Mesendoderm (in vitro differentiated cells): ENCODE measurements around the gene ZMYM2.

Experiments used
- DNase-seq: peaks from one replicate; pipeline ENCODE4 v3.0.0; 2013
- H2AK5ac ChIP-seq: 2 replicates; pipeline ENCODE4 v1.6.1; 2013; ENCODE audit warnings: low read length, inconsistent platforms
- H2BK120ac ChIP-seq: 2 replicates; pipeline ENCODE4 v1.6.1; 2013; ENCODE audit warnings: low read depth, mild to moderate bottlenecking, low read length, moderate library complexity, mixed read lengths
- H2BK15ac ChIP-seq: replicated peaks from 2 replicates; pipeline ENCODE4 v1.6.1; 2013; ENCODE audit warnings: low read depth, mild to moderate bottlenecking, moderate library complexity
- H2BK5ac ChIP-seq: 2 replicates; pipeline ENCODE4 v1.6.1; 2013; ENCODE audit warnings: low read length, inconsistent platforms
- H3K18ac ChIP-seq: 2 replicates; pipeline ENCODE4 v1.6.1; 2013; ENCODE audit warnings: mild to moderate bottlenecking, low read length, mixed read lengths
- H3K23ac ChIP-seq: one replicate; pipeline ENCODE4 v1.6.1; 2013; ENCODE audit warnings: low read length
- H3K27ac ChIP-seq: 2 replicates; pipeline ENCODE4 v1.5.1; 2013; ENCODE audit warnings: low read depth, mild to moderate bottlenecking, inconsistent platforms, low read length, moderate library complexity
- H3K27me3 ChIP-seq: 2 replicates; pipeline ENCODE4 v1.6.1; 2013; ENCODE audit warnings: low read length, control low read depth, mild to moderate bottlenecking, inconsistent platforms; ENCODE audit not compliant: insufficient read depth, poor library complexity
- H3K36me3 ChIP-seq: 2 replicates; pipeline ENCODE4 v1.6.1; 2013; ENCODE audit warnings: low read length, inconsistent platforms; ENCODE audit not compliant: control insufficient read depth, insufficient read depth
- H3K4ac ChIP-seq: one replicate; pipeline ENCODE4 v1.6.1; 2013; ENCODE audit warnings: low read depth, mild to moderate bottlenecking, low read length, moderate library complexity
- H3K4me1 ChIP-seq: 2 replicates; pipeline ENCODE4 v1.6.1; 2013; ENCODE audit warnings: low read depth, low read length, inconsistent platforms; ENCODE audit not compliant: control insufficient read depth
- H3K4me2 ChIP-seq: 2 replicates; pipeline ENCODE4 v1.6.1; 2013; ENCODE audit warnings: low read length
- H3K4me3 ChIP-seq: 2 replicates; pipeline ENCODE4 v1.5.1; 2013; ENCODE audit warnings: mild to moderate bottlenecking, low read length
- H3K56ac ChIP-seq: one replicate; pipeline ENCODE4 v1.6.1; 2013; ENCODE audit warnings: low read length
- H3K79me1 ChIP-seq: 2 replicates; pipeline ENCODE4 v1.6.1; 2013; ENCODE audit warnings: low read length, inconsistent platforms
- H3K79me2 ChIP-seq: 2 replicates; pipeline ENCODE4 v1.6.1; 2013; ENCODE audit warnings: mild to moderate bottlenecking, low read length; ENCODE audit not compliant: control insufficient read depth, insufficient read depth
- H3K9ac ChIP-seq: 2 replicates; pipeline ENCODE4 v1.6.1; 2013; ENCODE audit warnings: low read length, inconsistent platforms
- H4K5ac ChIP-seq: one replicate; pipeline ENCODE4 v1.6.1; 2013; ENCODE audit warnings: low read length
- H4K8ac ChIP-seq: one replicate; pipeline ENCODE4 v1.6.1; 2013; ENCODE audit warnings: low read depth, mild to moderate bottlenecking, control low read depth, low read length, moderate library complexity
- WGBS: extraction: QIAGEN DNeasy Blood & Tissue Kit; methylation state at CpG from one replicate; pipeline ENCODE4 v1.1.7; 2013; ENCODE audit warnings: low lambda C conversion rate, missing lambda C conversion rate; ENCODE audit not compliant: insufficient coverage; ENCODE audit errors: extremely low coverage; 5-methylcytosine and 5-hydroxymethylcytosine counted together

ZMYM2 gene

GRCh38 chr13:20080377-20081164, 122.0 kb downstream of the ZMYM2 start:
- no peak overlapping the region for H4K8ac ChIP-seq
- no peaks in the 10 kb centered on the region for H3K79me2 ChIP-seq
- H3K27me3 ChIP-seq: no peaks in the 10 kb centered on the region
- no peak for DNase-seq
- no peaks in the 10 kb centered on the region for H3K4me1 ChIP-seq
- no CpG with 5 or more reads among the region's 7 CpGs for WGBS
- H3K18ac ChIP-seq: no peak overlapping the region
- H3K36me3 ChIP-seq: peaks cover 2% of the 10 kb centered on the region
- no peak overlapping the region for H3K4me2 ChIP-seq
- H3K9ac ChIP-seq: no peak overlapping the region
- H4K5ac ChIP-seq: no peak overlapping the region
- H3K79me1 ChIP-seq: no peaks in the 10 kb centered on the region
- no peak overlapping the region for H3K4me3 ChIP-seq
- H3K23ac ChIP-seq: no peak overlapping the region
- no peak overlapping the region for H2AK5ac ChIP-seq
- H3K27ac ChIP-seq: no peak overlapping the region
- no peak overlapping the region for H2BK120ac ChIP-seq
- no peak overlapping the region for H2BK5ac ChIP-seq
- no peak overlapping the region for H3K4ac ChIP-seq
- no peak overlapping the region for H2BK15ac ChIP-seq
- no peak overlapping the region for H3K56ac ChIP-seq

DNA sequence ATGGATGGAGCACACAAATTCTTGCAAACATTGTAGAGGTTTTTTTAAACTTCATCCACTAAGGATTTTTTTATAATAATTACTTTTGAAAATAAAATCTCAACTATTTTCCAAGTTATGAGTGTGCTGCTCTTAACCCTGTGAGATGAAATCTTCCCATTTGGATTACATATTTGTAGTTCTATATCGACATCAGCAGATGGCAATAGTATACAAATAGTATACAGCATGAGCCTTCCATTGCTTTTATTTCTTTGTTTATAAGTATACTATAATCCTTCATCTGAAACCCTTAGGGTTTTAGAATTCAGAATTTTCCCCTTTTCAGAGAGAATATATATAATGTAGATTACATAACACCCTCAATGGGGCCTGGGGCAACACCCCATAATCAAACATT, 131.8 kb downstream of the ZMYM2 start:
- H3K23ac ChIP-seq: no peak overlapping the region
- H3K9ac ChIP-seq: no peak overlapping the region
- H3K79me2 ChIP-seq: no peaks in the 10 kb centered on the region
- no peak overlapping the region for H3K4ac ChIP-seq
- no peak overlapping the region for H2BK5ac ChIP-seq
- no peak overlapping the region for H3K4me3 ChIP-seq
- no peak overlapping the region for H3K27ac ChIP-seq
- no CpG with 5 or more reads among the region's 1 CpG for WGBS
- H3K4me2 ChIP-seq: no peak overlapping the region
- DNase-seq: no peak
- H3K4me1 ChIP-seq: no peaks in the 10 kb centered on the region
- no peak overlapping the region for H2BK120ac ChIP-seq
- no peak overlapping the region for H2BK15ac ChIP-seq
- H3K18ac ChIP-seq: no peak overlapping the region
- no peak overlapping the region for H3K56ac ChIP-seq
- no peak overlapping the region for H4K5ac ChIP-seq
- H2AK5ac ChIP-seq: no peak overlapping the region
- no peaks in the 10 kb centered on the region for H3K79me1 ChIP-seq
- no peaks in the 10 kb centered on the region for H3K36me3 ChIP-seq
- no peaks in the 10 kb centered on the region for H3K27me3 ChIP-seq
- no peak overlapping the region for H4K8ac ChIP-seq

- H3K4me2 ChIP-seq: no peak overlapping the region
- DNase-seq: no peak
- no peak overlapping the region for H3K4ac ChIP-seq
- H3K9ac ChIP-seq: no peak overlapping the region
- no peak overlapping the region for H2AK5ac ChIP-seq
- H2BK120ac ChIP-seq: no peak overlapping the region
- no peak overlapping the region for H3K56ac ChIP-seq
- H4K8ac ChIP-seq: no peak overlapping the region
- H3K4me1 ChIP-seq: no peaks in the 10 kb centered on the region
- no peak overlapping the region for H3K4me3 ChIP-seq
- H3K23ac ChIP-seq: no peak overlapping the region
- no peaks in the 10 kb centered on the region for H3K79me2 ChIP-seq
- H2BK15ac ChIP-seq: no peak overlapping the region
- no CpG with 5 or more reads among the region's 6 CpGs for WGBS
- H3K79me1 ChIP-seq: no peaks in the 10 kb centered on the region
- no peak overlapping the region for H4K5ac ChIP-seq
- H3K27me3 ChIP-seq: no peaks in the 10 kb centered on the region
- no peaks in the 10 kb centered on the region for H3K36me3 ChIP-seq
- H3K18ac ChIP-seq: no peak overlapping the region
- no peak overlapping the region for H2BK5ac ChIP-seq
- H3K27ac ChIP-seq: no peak overlapping the region
Observed at GRCh38 chr13:20093951-20094350, 135.4 kb downstream of the ZMYM2 start.

DNA sequence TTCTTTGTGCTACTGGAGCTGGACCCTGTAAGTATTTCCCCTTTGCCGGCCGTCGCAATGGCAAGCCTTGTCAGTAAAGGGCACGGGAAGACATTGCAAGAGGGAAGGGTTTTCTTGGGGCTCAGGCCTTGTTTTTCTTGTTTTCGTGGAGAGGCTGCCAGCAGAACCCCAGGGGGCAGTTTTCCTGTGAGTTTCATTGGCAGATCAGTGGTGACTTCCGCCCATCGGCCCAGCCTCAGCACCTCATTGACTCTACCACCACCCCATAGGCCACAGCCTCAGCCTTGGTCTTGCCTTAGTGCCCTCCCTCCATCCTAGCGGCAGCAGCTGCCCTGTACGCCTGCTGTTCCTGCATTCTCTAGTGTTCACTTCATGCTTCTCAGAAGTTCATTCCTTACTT, 140.8 kb downstream of the ZMYM2 start:
- no CpG with 5 or more reads among the region's 9 CpGs for WGBS
- Histone ChIP-seq H3K9ac (no peak overlapping the region), H3K79me2 (no peaks in the 10 kb centered on the region), H2BK120ac (no peak overlapping the region), H3K27ac (no peak overlapping the region), H3K27me3 (no peaks in the 10 kb centered on the region), H3K56ac (peak overlapping the region; percentile 51), H3K4ac (no peak overlapping the region), H2BK5ac (no peak overlapping the region), H3K18ac (no peak overlapping the region), H3K4me1 (no peaks in the 10 kb centered on the region), H3K4me3 (no peak overlapping the region), H3K79me1 (no peaks in the 10 kb centered on the region), H2BK15ac (no peak overlapping the region), H3K36me3 (no peaks in the 10 kb centered on the region), H3K23ac (no peak overlapping the region), H3K4me2 (peak overlapping the region; percentile 6), H4K5ac (no peak overlapping the region), H4K8ac (no peak overlapping the region), H2AK5ac (no peak overlapping the region)
- DNase-seq: peak; percentile 79

DNA sequence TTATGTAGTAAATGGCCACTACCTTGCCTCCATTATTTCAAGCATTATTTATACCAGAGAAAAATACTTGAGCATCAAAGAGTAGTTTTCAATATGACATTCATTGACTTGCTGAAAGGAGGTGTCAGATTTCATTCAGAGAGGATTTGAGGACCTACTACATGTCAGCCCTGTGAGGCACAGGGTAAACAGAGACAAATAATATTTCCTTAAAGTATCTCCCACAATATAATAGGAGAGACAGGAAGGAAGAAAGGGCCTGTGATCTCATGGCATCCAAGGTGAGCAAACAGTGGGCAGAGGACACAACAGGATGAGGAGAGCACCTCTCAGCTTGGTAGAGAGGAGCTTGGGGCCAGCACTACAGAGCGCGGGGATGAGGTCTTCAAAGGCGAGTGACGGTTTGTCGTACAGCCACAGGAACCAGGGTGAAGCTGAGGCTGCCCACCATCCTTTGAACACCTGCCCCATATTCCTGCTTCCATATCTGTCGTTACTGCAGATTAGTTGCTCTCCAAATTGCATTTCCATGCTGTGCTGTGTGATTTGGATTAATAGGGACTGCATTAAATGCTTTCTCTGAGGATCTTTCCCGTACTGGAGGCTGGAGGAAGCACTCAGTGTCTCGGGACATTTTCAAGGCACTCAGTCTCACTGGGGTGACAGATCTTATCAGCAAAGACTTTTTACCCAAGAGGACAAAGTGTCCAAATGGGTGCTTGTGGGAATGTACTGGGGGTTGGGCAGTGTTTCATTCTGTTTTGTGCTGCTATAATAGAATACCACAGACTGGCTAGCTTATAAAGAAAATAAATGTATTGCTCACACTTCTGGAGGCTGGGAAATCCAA, 143.2 kb downstream of the ZMYM2 start:
- no peaks in the 10 kb centered on the region for H3K27me3 ChIP-seq

More for the DNA sequence above, 143.2 kb downstream of the ZMYM2 start:
- H4K8ac ChIP-seq: no peak overlapping the region
- H4K5ac ChIP-seq: no peak overlapping the region
- no peaks in the 10 kb centered on the region for H3K4me1 ChIP-seq
- H3K4me3 ChIP-seq: no peak overlapping the region
- no CpG with 5 or more reads among the region's 8 CpGs for WGBS
- no peak overlapping the region for H2AK5ac ChIP-seq
- no peaks in the 10 kb centered on the region for H3K36me3 ChIP-seq
- no peak overlapping the region for H3K18ac ChIP-seq
- H3K23ac ChIP-seq: no peak overlapping the region
- no peak overlapping the region for H2BK15ac ChIP-seq
- no peak for DNase-seq
- no peaks in the 10 kb centered on the region for H3K79me2 ChIP-seq
- no peak overlapping the region for H3K56ac ChIP-seq
- H3K4ac ChIP-seq: no peak overlapping the region
- no peak overlapping the region for H3K4me2 ChIP-seq
- no peaks in the 10 kb centered on the region for H3K79me1 ChIP-seq
- H3K27ac ChIP-seq: no peak overlapping the region
- H2BK120ac ChIP-seq: no peak overlapping the region
- H3K9ac ChIP-seq: no peak overlapping the region
- H2BK5ac ChIP-seq: no peak overlapping the region
